Neural progenitor cell (in vitro differentiated cells): ENCODE measurements around the gene TCF3. TPM values are rescaled to one million over a fixed set of nuclear protein-coding genes. Genes with fewer than 3 reads are reported as not detected.

Experiments used
- DNase-seq: peaks from one replicate; pipeline ENCODE4 v3.0.0-alpha.2; 2016; ENCODE audit warnings: low spot score
- H2AFZ ChIP-seq: fragments of 200-600 bp; sonication (generic); replicated peaks from 2 replicates; pipeline ENCODE4 v1.6.1; 2016; ENCODE audit warnings: antibody characterized with exemption
- H3F3A ChIP-seq: fragments of 200-600 bp; sonication (generic); 2 replicates; pipeline ENCODE4 v1.6.1; 2016; ENCODE audit warnings: antibody characterized with exemption, low read depth
- H3K27ac ChIP-seq: fragments of 200-600 bp; sonication (generic); 2 replicates; pipeline ENCODE4 v1.5.1; 2016; ENCODE audit warnings: mild to moderate bottlenecking
- H3K27me3 ChIP-seq: fragments of 200-600 bp; sonication (generic); 2 replicates; pipeline ENCODE4 v1.6.1; 2016; ENCODE audit warnings: mild to moderate bottlenecking, moderate library complexity
- H3K36me3 ChIP-seq: fragments of 200-600 bp; sonication (generic); 2 replicates; pipeline ENCODE4 v1.5.1; 2016
- H3K4me1 ChIP-seq: fragments of 200-600 bp; sonication (generic); 2 replicates; pipeline ENCODE4 v1.6.1; 2016; ENCODE audit warnings: mixed run types
- H3K4me2 ChIP-seq: fragments of 200-600 bp; sonication (generic); 2 replicates; pipeline ENCODE4 v1.6.1; 2016
- H3K4me3 ChIP-seq: fragments of 200-600 bp; sonication (generic); 2 replicates; pipeline ENCODE4 v1.5.1; 2016
- H3K79me2 ChIP-seq: fragments of 200-600 bp; sonication (generic); 2 replicates; pipeline ENCODE4 v1.6.1; 2016; ENCODE audit warnings: low read depth
- H3K9ac ChIP-seq: fragments of 200-600 bp; sonication (generic); 2 replicates; pipeline ENCODE4 v1.6.1; 2016
- H3K9me3 ChIP-seq: fragments of 200-600 bp; sonication (generic); 2 replicates; pipeline ENCODE4 v1.5.1; 2016; ENCODE audit warnings: low read depth
- H4K20me1 ChIP-seq: fragments of 200-600 bp; sonication (generic); 2 replicates; pipeline ENCODE4 v1.6.1; 2016; ENCODE audit warnings: low read depth
- H3K27ac Mint-ChIP-seq: 3 replicates; pipeline ENCODE4 v1.8.0; 2021; ENCODE audit warnings: mixed read lengths
- H3K27me3 Mint-ChIP-seq: 2 replicates; pipeline ENCODE4 v1.8.0; 2022; ENCODE audit warnings: low read depth, mild to moderate bottlenecking, inconsistent platforms, moderate library complexity, mixed read lengths; ENCODE audit not compliant: insufficient read depth
- H3K36me3 Mint-ChIP-seq: 3 replicates; pipeline ENCODE4 v1.8.0; 2021; ENCODE audit warnings: mixed read lengths
- H3K4me1 Mint-ChIP-seq: 3 replicates; pipeline ENCODE4 v1.8.0; 2021; ENCODE audit warnings: mixed read lengths
- H3K4me3 Mint-ChIP-seq: 3 replicates; pipeline ENCODE4 v1.8.0; 2021; ENCODE audit warnings: mild to moderate bottlenecking, moderate library complexity, mixed read lengths
- H3K9me3 Mint-ChIP-seq: 3 replicates; pipeline ENCODE4 v1.8.0; 2020; ENCODE audit warnings: mixed read lengths
- CTCF ChIP-seq: fragments of 200-600 bp; sonication (generic); IDR thresholded peaks from 2 replicates; pipeline ENCODE4 v1.5.1; 2017; ENCODE audit warnings: antibody characterized with exemption, mild to moderate bottlenecking
- EZH2 ChIP-seq: fragments of 200-600 bp; sonication (generic); IDR thresholded peaks from 2 replicates; pipeline ENCODE4 v1.6.1; 2017; ENCODE audit warnings: antibody characterized with exemption, mild to moderate bottlenecking, moderate library complexity
- EZH2phosphoT487 ChIP-seq: fragments of 200-600 bp; sonication (generic); IDR thresholded peaks from 2 replicates; pipeline ENCODE4 v1.6.1; 2017; ENCODE audit warnings: antibody characterized with exemption
- total RNA-seq: library from RNA; depleted of rRNA; stranded (reverse); fragments of >200 nt; gene quantifications from 2 replicates; pipeline ENCODE4 v1.2.3, GENCODE V29; 2015; ENCODE audit warnings: low replicate concordance

Gene TCF3
- total RNA-seq, 1 donor from 2014 or later: 131 TPM

DNA sequence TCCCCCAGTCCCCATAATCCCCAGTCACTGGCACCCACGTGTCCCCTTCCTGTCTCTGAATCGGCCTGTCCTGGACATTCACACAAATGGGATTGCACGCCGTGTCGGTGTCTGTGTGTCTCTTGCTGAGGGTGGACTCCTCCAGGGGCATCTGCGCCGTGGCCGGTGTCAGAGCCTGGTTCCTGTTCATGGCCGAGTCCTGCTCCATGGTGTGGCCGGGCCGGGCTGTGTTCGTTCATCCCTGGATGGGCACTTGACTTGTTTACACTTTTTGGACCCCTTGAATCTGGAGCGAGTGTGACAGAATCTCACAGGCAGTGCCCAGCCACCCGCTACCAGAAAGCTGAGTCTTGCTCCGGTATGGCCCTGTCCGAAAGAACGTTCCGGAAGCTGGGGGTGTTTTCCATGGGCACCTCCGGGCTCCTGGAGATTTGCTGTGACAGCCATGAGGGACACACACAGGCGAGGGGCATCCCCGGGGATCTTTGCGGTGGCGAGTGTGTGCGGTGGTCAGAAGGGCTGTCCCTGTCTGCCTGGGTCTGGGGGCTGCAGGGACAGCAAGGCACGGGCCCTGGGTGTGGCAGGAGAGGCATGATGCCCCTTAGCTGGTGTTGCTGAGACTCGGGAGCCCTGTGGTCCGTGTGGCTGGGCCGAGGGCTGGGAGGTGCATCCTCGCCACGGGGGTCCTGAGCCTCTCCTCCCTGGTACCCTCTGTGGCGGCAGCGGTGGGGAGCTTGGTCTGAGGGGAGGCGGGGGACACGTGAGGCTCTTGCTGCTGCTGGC is 77.9 kb downstream of the TCF3 start:
- Mint-ChIP-seq H3K27me3 (peaks cover 10% of the 10 kb centered on the region), H3K4me1 (peaks cover 7% of the 10 kb centered on the region), H3K9me3 (peaks cover 3% of the 10 kb centered on the region), H3K36me3 (peaks cover 9% of the 10 kb centered on the region), H3K27ac (peak overlapping the region; percentile 72), H3K4me3 (peak overlapping the region; percentile 57)
- DNase-seq: no peak
- no peaks in the 10 kb centered on the region for H3K9me3 ChIP-seq
- no peak for TF ChIP-seq EZH2
- no peak for TF ChIP-seq CTCF
- TF ChIP-seq EZH2phosphoT487: no peak
- H3K4me3 ChIP-seq: no peak overlapping the region
- peaks cover 13% of the 10 kb centered on the region for H4K20me1 ChIP-seq
- no peak overlapping the region for H3K27ac ChIP-seq
- peaks cover 11% of the 10 kb centered on the region for H3K27me3 ChIP-seq
- no peak overlapping the region for H3K4me2 ChIP-seq
- H3K4me1 ChIP-seq: no peaks in the 10 kb centered on the region
- H3K9ac ChIP-seq: no peak overlapping the region
- no peaks in the 10 kb centered on the region for H3K36me3 ChIP-seq
- H2AFZ ChIP-seq: no peak overlapping the region
- H3F3A ChIP-seq: peaks cover 7% of the 10 kb centered on the region
- no peaks in the 10 kb centered on the region for H3K79me2 ChIP-seq

GRCh38 chr19:1572795-1573194 is 79.6 kb downstream of the TCF3 start:
- Mint-ChIP-seq H3K27me3 (peaks cover 17% of the 10 kb centered on the region), H3K36me3 (peaks cover 7% of the 10 kb centered on the region), H3K4me1 (peaks cover 7% of the 10 kb centered on the region), H3K4me3 (no peak overlapping the region), H3K9me3 (peaks cover 3% of the 10 kb centered on the region), H3K27ac (no peak overlapping the region)
- Histone ChIP-seq H3K79me2 (no peaks in the 10 kb centered on the region), H2AFZ (no peak overlapping the region), H3K27me3 (peaks cover 23% of the 10 kb centered on the region), H3K9ac (no peak overlapping the region), H3K36me3 (no peaks in the 10 kb centered on the region), H3F3A (peaks cover 14% of the 10 kb centered on the region), H3K9me3 (no peaks in the 10 kb centered on the region), H4K20me1 (peaks cover 18% of the 10 kb centered on the region), H3K4me2 (no peak overlapping the region), H3K27ac (no peak overlapping the region), H3K4me3 (no peak overlapping the region), H3K4me1 (no peaks in the 10 kb centered on the region)
- TF ChIP-seq CTCF (no peak), EZH2phosphoT487 (no peak), EZH2 (no peak)
- no peak for DNase-seq

- Mint-ChIP-seq H3K27me3 (peaks cover 17% of the 10 kb centered on the region), H3K4me3 (peak overlapping the region; percentile 38), H3K4me1 (peaks cover 7% of the 10 kb centered on the region), H3K27ac (peak overlapping the region; percentile 69), H3K36me3 (peaks cover 6% of the 10 kb centered on the region), H3K9me3 (peaks cover 3% of the 10 kb centered on the region)
- Histone ChIP-seq H3K4me2 (no peak overlapping the region), H3K4me1 (no peaks in the 10 kb centered on the region), H3F3A (peaks cover 14% of the 10 kb centered on the region), H3K4me3 (no peak overlapping the region), H3K36me3 (no peaks in the 10 kb centered on the region), H3K9ac (no peak overlapping the region), H3K27ac (no peak overlapping the region), H4K20me1 (peaks cover 12% of the 10 kb centered on the region), H3K79me2 (peaks cover 12% of the 10 kb centered on the region), H2AFZ (no peak overlapping the region), H3K9me3 (no peaks in the 10 kb centered on the region), H3K27me3 (peaks cover 23% of the 10 kb centered on the region)
- DNase-seq: no peak
- no peak for TF ChIP-seq EZH2
Observed at GRCh38 chr19:1571358-1571757, 81.1 kb downstream of the TCF3 start.

DNA sequence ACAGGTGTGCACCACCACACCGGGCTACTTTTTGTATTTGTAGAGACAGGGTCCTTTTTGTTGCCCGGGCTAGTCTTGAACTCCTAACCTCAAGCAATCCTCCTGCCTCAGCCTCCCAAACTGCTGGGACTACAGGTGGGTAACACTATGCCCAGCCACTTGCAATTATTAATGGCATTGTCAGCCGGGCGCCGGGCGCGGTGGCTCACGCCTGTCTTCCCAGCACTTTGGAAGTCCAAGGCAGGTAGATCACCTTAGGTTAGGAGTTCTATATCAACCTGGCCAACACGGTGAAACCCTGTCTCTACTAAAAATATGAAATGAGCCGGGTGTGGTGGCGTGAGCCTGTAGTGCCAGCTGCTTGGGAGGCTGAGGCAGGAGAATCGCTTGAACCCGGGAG is 81.6 kb downstream of the TCF3 start:
- no peak overlapping the region for H3K27ac ChIP-seq
- TF ChIP-seq CTCF: no peak
- TF ChIP-seq EZH2phosphoT487: no peak
- TF ChIP-seq EZH2: no peak

More for the DNA sequence above, 81.6 kb downstream of the TCF3 start:
- H3K9me3 ChIP-seq: no peaks in the 10 kb centered on the region
- peaks cover 23% of the 10 kb centered on the region for H3K27me3 ChIP-seq
- Mint-ChIP-seq H3K27me3 (peaks cover 17% of the 10 kb centered on the region), H3K36me3 (peaks cover 4% of the 10 kb centered on the region), H3K9me3 (peaks cover 3% of the 10 kb centered on the region), H3K4me1 (peaks cover 7% of the 10 kb centered on the region), H3K4me3 (no peak overlapping the region), H3K27ac (no peak overlapping the region)
- peaks cover 17% of the 10 kb centered on the region for H3K79me2 ChIP-seq
- no peak overlapping the region for H3K9ac ChIP-seq
- H2AFZ ChIP-seq: no peak overlapping the region
- H3K4me3 ChIP-seq: no peak overlapping the region
- peaks cover 17% of the 10 kb centered on the region for H4K20me1 ChIP-seq
- H3K36me3 ChIP-seq: no peaks in the 10 kb centered on the region
- H3F3A ChIP-seq: peaks cover 14% of the 10 kb centered on the region
- no peak overlapping the region for H3K4me2 ChIP-seq
- peaks cover 3% of the 10 kb centered on the region for H3K4me1 ChIP-seq
- no peak for DNase-seq
